Measurements from ENCODE around the gene WDFY1.

Gene WDFY1

GRCh38 chr2:223957092-223957851, 12.1 kb upstream of the WDFY1 start, which contains the start of gene MRPL44:
Gene MRPL44, plus strand, starts transcription at chr2:223957463. Its CDS starts 10 bp downstream, at chr2:223957473.
- Histone ChIP-seq H3K9ac (ENCODE audit: low read length in 2 of 2) (peak within 1 kb of the TSS; percentile 73 to 78), H3K9me3 (ENCODE audit: control insufficient read depth in 2 of 2, low read length in 2 of 2) (no peaks in the 10 kb centered on the region), H3K4me1 (ENCODE audit: control insufficient read depth, insufficient read depth, low read length) (peaks cover 16% of the 10 kb centered on the region), H3K36me3 (ENCODE audit: control insufficient read depth in 2 of 2, insufficient read depth in 2 of 2, low read length in 2 of 2) (peaks cover 10% of the 10 kb centered on the region in 2 donors), H3K27me3 (ENCODE audit: control insufficient read depth in 1 of 2, insufficient read depth in 2 of 2, low read length in 2 of 2) (no peaks in the 10 kb centered on the region), H3K27ac (ENCODE audit: low read length) (peak within 1 kb of the TSS; percentile 50), H3K4me3 (ENCODE audit: low read length in 2 of 2) (peak within 1 kb of the TSS; percentile 83 to 88)

- H3K9ac ChIP-seq (ENCODE audit: low read length in 2 of 2): peak overlapping the region; percentile 60 to 73
- peak overlapping the region; percentile 50 for H3K27ac ChIP-seq (ENCODE audit: low read length)
- H3K27me3 ChIP-seq (ENCODE audit: control insufficient read depth in 1 of 2, insufficient read depth in 2 of 2, low read length in 2 of 2): no peaks in the 10 kb centered on the region
- H3K4me1 ChIP-seq (ENCODE audit: control insufficient read depth, insufficient read depth, low read length): peaks cover 14% of the 10 kb centered on the region
- H3K4me3 ChIP-seq (ENCODE audit: low read length in 2 of 2): peak overlapping the region in 1 of 2 donors; percentile 88
- H3K36me3 ChIP-seq (ENCODE audit: control insufficient read depth in 2 of 2, insufficient read depth in 2 of 2, low read length in 2 of 2): peaks cover 9 to 10% of the 10 kb centered on the region in 2 donors
- H3K9me3 ChIP-seq (ENCODE audit: control insufficient read depth in 2 of 2, low read length in 2 of 2): no peaks in the 10 kb centered on the region
Measured at GRCh38 chr2:223956300-223956699, 11.2 kb upstream of the WDFY1 start.

GRCh38 chr2:223954401-223954800, 9.3 kb upstream of the WDFY1 start:
- no peaks in the 10 kb centered on the region for H3K36me3 ChIP-seq (ENCODE audit: control insufficient read depth in 2 of 2, insufficient read depth in 2 of 2, low read length in 2 of 2)
- H3K27me3 ChIP-seq (ENCODE audit: control insufficient read depth in 1 of 2, insufficient read depth in 2 of 2, low read length in 2 of 2): no peaks in the 10 kb centered on the region
- no peak overlapping the region for H3K27ac ChIP-seq (ENCODE audit: low read length)
- H3K4me3 ChIP-seq (ENCODE audit: low read length in 2 of 2): no peak overlapping the region
- no peak overlapping the region for H3K9ac ChIP-seq (ENCODE audit: low read length in 2 of 2)
- peaks cover 6% of the 10 kb centered on the region for H3K4me1 ChIP-seq (ENCODE audit: control insufficient read depth, insufficient read depth, low read length)
- no peaks in the 10 kb centered on the region for H3K9me3 ChIP-seq (ENCODE audit: control insufficient read depth in 2 of 2, low read length in 2 of 2)

- Histone ChIP-seq H3K27ac (ENCODE audit: low read length) (no peak overlapping the region), H3K4me1 (ENCODE audit: control insufficient read depth, insufficient read depth, low read length) (peaks cover 5% of the 10 kb centered on the region), H3K27me3 (ENCODE audit: control insufficient read depth in 1 of 2, insufficient read depth in 2 of 2, low read length in 2 of 2) (no peaks in the 10 kb centered on the region), H3K9me3 (ENCODE audit: control insufficient read depth in 2 of 2, low read length in 2 of 2) (no peaks in the 10 kb centered on the region), H3K9ac (ENCODE audit: low read length in 2 of 2) (no peak overlapping the region), H3K36me3 (ENCODE audit: control insufficient read depth in 2 of 2, insufficient read depth in 2 of 2, low read length in 2 of 2) (no peaks in the 10 kb centered on the region), H3K4me3 (ENCODE audit: low read length in 2 of 2) (no peak overlapping the region)
Measured at GRCh38 chr2:223952280-223952968, 7.3 kb upstream of the WDFY1 start.

GRCh38 chr2:223950448-223951347, 5.6 kb upstream of the WDFY1 start:
- Histone ChIP-seq H3K27ac (ENCODE audit: low read length) (no peak overlapping the region), H3K4me1 (ENCODE audit: control insufficient read depth, insufficient read depth, low read length) (peaks cover 5% of the 10 kb centered on the region), H3K4me3 (ENCODE audit: low read length in 2 of 2) (no peak overlapping the region), H3K9me3 (ENCODE audit: control insufficient read depth in 2 of 2, low read length in 2 of 2) (no peaks in the 10 kb centered on the region), H3K27me3 (ENCODE audit: control insufficient read depth in 1 of 2, insufficient read depth in 2 of 2, low read length in 2 of 2) (no peaks in the 10 kb centered on the region), H3K36me3 (ENCODE audit: control insufficient read depth in 2 of 2, insufficient read depth in 2 of 2, low read length in 2 of 2) (no peaks in the 10 kb centered on the region), H3K9ac (ENCODE audit: low read length in 2 of 2) (no peak overlapping the region)

GRCh38 chr2:223949241-223949840, 4.2 kb upstream of the WDFY1 start:
- H3K27ac ChIP-seq (ENCODE audit: low read length): no peak overlapping the region

GRCh38 chr2:223947711-223948205, 2.6 kb upstream of the WDFY1 start:
- Histone ChIP-seq H3K36me3 (ENCODE audit: control insufficient read depth in 2 of 2, insufficient read depth in 2 of 2, low read length in 2 of 2) (no peaks in the 10 kb centered on the region), H3K4me1 (ENCODE audit: control insufficient read depth, insufficient read depth, low read length) (peaks cover 15% of the 10 kb centered on the region), H3K9me3 (ENCODE audit: control insufficient read depth in 2 of 2, low read length in 2 of 2) (no peaks in the 10 kb centered on the region), H3K27me3 (ENCODE audit: control insufficient read depth in 1 of 2, insufficient read depth in 2 of 2, low read length in 2 of 2) (no peaks in the 10 kb centered on the region), H3K27ac (ENCODE audit: low read length) (no peak overlapping the region), H3K9ac (ENCODE audit: low read length in 2 of 2) (no peak overlapping the region), H3K4me3 (ENCODE audit: low read length in 2 of 2) (no peak overlapping the region)

More at GRCh38 chr2:223949241-223949840, 4.2 kb upstream of the WDFY1 start:
- H3K4me1 ChIP-seq (ENCODE audit: control insufficient read depth, insufficient read depth, low read length): peaks cover 8% of the 10 kb centered on the region
- H3K27me3 ChIP-seq (ENCODE audit: control insufficient read depth in 1 of 2, insufficient read depth in 2 of 2, low read length in 2 of 2): no peaks in the 10 kb centered on the region
- no peaks in the 10 kb centered on the region for H3K9me3 ChIP-seq (ENCODE audit: control insufficient read depth in 2 of 2, low read length in 2 of 2)
- H3K4me3 ChIP-seq (ENCODE audit: low read length in 2 of 2): no peak overlapping the region
- H3K36me3 ChIP-seq (ENCODE audit: control insufficient read depth in 2 of 2, insufficient read depth in 2 of 2, low read length in 2 of 2): no peaks in the 10 kb centered on the region
- no peak overlapping the region for H3K9ac ChIP-seq (ENCODE audit: low read length in 2 of 2)

GRCh38 chr2:223945755-223946154, 620 bp upstream of the WDFY1 start:
- Histone ChIP-seq H3K27ac (ENCODE audit: low read length) (no peak overlapping the region), H3K36me3 (ENCODE audit: control insufficient read depth in 2 of 2, insufficient read depth in 2 of 2, low read length in 2 of 2) (no peaks in the 10 kb centered on the region), H3K4me3 (ENCODE audit: low read length in 2 of 2) (peak overlapping the region; percentile 2 to 88), H3K9ac (ENCODE audit: low read length in 2 of 2) (no peak overlapping the region), H3K4me1 (ENCODE audit: control insufficient read depth, insufficient read depth, low read length) (peaks cover 18% of the 10 kb centered on the region), H3K9me3 (ENCODE audit: control insufficient read depth in 2 of 2, low read length in 2 of 2) (no peaks in the 10 kb centered on the region), H3K27me3 (ENCODE audit: control insufficient read depth in 1 of 2, insufficient read depth in 2 of 2, low read length in 2 of 2) (no peaks in the 10 kb centered on the region)

- Histone ChIP-seq H3K9ac (ENCODE audit: low read length in 2 of 2) (peak overlapping the region; percentile 84 to 89), H3K4me1 (ENCODE audit: control insufficient read depth, insufficient read depth, low read length) (peaks cover 18% of the 10 kb centered on the region), H3K9me3 (ENCODE audit: control insufficient read depth in 2 of 2, low read length in 2 of 2) (no peaks in the 10 kb centered on the region), H3K36me3 (ENCODE audit: control insufficient read depth in 2 of 2, insufficient read depth in 2 of 2, low read length in 2 of 2) (no peaks in the 10 kb centered on the region), H3K27ac (ENCODE audit: low read length) (peak overlapping the region; percentile 62), H3K27me3 (ENCODE audit: control insufficient read depth in 1 of 2, insufficient read depth in 2 of 2, low read length in 2 of 2) (no peaks in the 10 kb centered on the region), H3K4me3 (ENCODE audit: low read length in 2 of 2) (peak overlapping the region; percentile 80 to 88)
Measured at GRCh38 chr2:223944166-223944702, 901 bp downstream of the WDFY1 start.
